PFSK-1 (cell line): Measurements from ENCODE around the gene LANCL1.

Source experiments
- POLR2AphosphoS5 ChIP-seq: IDR thresholded peaks from 2 replicates; pipeline ENCODE4 v1.6.1; 2012; ENCODE audit warnings: low read depth, mild to moderate bottlenecking, control low read depth, low read length, moderate library complexity
- REST ChIP-seq, 2 experiments: IDR thresholded peaks; 2 replicates each; pipeline versions ENCODE4 v1.6.1 to v1.8.0; 2011 to 2012; ENCODE audit warnings: low read depth in 2 of 2, low read length in 2 of 2, control low read depth in 1 of 2, inconsistent platforms in 1 of 2, mild to moderate bottlenecking in 1 of 2, moderate library complexity in 1 of 2; ENCODE audit not compliant: insufficient read depth in 1 of 2
- SIN3A ChIP-seq: IDR thresholded peaks from 2 replicates; pipeline ENCODE4 v1.6.1; 2012; ENCODE audit warnings: mild to moderate bottlenecking, low read length, moderate library complexity, borderline replicate concordance; ENCODE audit not compliant: insufficient read depth
- TAF1 ChIP-seq: IDR thresholded peaks from 2 replicates; pipeline ENCODE4 v1.6.1; 2012; ENCODE audit warnings: low read length, control low read depth, borderline replicate concordance; ENCODE audit not compliant: insufficient read depth

DNA sequence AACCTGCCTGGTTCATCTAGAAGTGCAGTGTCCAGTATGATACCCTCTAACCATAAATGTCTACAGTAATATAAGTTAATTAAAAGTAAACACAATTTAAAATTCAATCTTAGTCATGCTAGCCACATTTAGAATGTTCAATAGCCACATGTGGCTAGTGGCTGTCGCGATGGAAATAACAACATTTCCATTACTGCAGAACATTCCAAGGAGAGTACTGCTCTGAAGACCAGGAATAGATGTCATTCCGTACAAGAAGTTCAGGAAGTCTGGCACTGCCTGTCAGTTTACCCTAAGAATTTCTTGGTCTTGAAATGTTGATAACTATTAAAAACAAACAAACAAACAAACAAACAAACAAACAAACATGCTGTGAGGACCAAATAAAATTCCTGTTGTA lies 17.2 kb downstream of the LANCL1 start:
- no peak for TF ChIP-seq POLR2AphosphoS5
- TF ChIP-seq TAF1, result no peak
- no peak for TF ChIP-seq SIN3A
- no peak for TF ChIP-seq REST (IDR thresholded peaks at IDR 0.05; ENCODE audit: insufficient read depth in 1 of 2, low read depth in 2 of 2, low read length in 2 of 2)
